ENCODE data around the gene NUMA1. TPM values are rescaled to one million over a fixed set of nuclear protein-coding genes. Genes with fewer than 3 reads are reported as not detected.

The NUMA1 gene
- total and polyA plus RNA-seq, 9 of the 15 experiments (the other 6 are each of a cell fraction or from before 2014, with no cell fraction given): 4.1 to 104 (median 51.2) TPM

GRCh38 chr11:72102946-72103753, 22.8 kb upstream of the NUMA1 start, which contains the start of gene LAMTOR1 (continued):
- TF ChIP-seq ZNF175 (CRISPR knock-in tag; IDR thresholded peaks at IDR 0.05; ENCODE audit: low read depth) (peak; percentile 79), MTA1 (IDR thresholded peaks at IDR 0.05; ENCODE audit: borderline replicate concordance) (peak; percentile 49; the same call in 1 of the 2 replicates), ZNF263 (CRISPR knock-in tag; IDR thresholded peaks at IDR 0.05; ENCODE audit: borderline replicate concordance) (peak; percentile 6; the same call in 1 of the 2 replicates), CTBP1 (IDR thresholded peaks at IDR 0.05; ENCODE audit: borderline replicate concordance) (peak; percentile 80), SREBF1 (IDR thresholded peaks at IDR 0.05; ENCODE audit: borderline replicate concordance, low read depth, low read length) (peak; percentile 96), ZNF551 (CRISPR knock-in tag; IDR thresholded peaks at IDR 0.05) (no peak), HDAC2 (IDR thresholded peaks at IDR 0.05) (peak; percentile 24), NFYB (IDR thresholded peaks at IDR 0.05; ENCODE audit: extremely low read depth, insufficient read length) (peak; percentile 48), MGA (IDR thresholded peaks at IDR 0.05) (peak; percentile 98)
- TF ChIP-seq, protein P1, sequence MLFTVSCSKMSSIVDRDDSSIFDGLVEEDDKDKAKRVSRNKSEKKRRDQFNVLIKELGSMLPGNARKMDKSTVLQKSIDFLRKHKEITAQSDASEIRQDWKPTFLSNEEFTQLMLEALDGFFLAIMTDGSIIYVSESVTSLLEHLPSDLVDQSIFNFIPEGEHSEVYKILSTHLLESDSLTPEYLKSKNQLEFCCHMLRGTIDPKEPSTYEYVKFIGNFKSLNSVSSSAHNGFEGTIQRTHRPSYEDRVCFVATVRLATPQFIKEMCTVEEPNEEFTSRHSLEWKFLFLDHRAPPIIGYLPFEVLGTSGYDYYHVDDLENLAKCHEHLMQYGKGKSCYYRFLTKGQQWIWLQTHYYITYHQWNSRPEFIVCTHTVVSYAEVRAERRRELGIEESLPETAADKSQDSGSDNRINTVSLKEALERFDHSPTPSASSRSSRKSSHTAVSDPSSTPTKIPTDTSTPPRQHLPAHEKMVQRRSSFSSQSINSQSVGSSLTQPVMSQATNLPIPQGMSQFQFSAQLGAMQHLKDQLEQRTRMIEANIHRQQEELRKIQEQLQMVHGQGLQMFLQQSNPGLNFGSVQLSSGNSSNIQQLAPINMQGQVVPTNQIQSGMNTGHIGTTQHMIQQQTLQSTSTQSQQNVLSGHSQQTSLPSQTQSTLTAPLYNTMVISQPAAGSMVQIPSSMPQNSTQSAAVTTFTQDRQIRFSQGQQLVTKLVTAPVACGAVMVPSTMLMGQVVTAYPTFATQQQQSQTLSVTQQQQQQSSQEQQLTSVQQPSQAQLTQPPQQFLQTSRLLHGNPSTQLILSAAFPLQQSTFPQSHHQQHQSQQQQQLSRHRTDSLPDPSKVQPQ (CRISPR knock-in tag; IDR thresholded peaks at IDR 0.05; ENCODE audit: borderline replicate concordance): no peak
- TF ChIP-seq, protein P2, sequence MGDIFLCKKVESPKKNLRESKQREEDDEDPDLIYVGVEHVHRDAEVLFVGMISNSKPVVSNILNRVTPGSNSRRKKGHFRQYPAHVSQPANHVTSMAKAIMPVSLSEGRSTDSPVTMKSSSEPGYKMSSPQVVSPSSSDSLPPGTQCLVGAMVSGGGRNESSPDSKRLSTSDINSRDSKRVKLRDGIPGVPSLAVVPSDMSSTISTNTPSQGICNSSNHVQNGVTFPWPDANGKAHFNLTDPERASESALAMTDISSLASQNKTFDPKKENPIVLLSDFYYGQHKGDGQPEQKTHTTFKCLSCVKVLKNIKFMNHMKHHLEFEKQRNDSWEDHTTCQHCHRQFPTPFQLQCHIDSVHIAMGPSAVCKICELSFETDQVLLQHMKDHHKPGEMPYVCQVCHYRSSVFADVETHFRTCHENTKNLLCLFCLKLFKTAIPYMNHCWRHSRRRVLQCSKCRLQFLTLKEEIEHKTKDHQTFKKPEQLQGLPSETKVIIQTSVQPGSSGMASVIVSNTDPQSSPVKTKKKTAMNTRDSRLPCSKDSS (IDR thresholded peaks at IDR 0.05; ENCODE audit: low read depth, partially characterized antibody): no peak

All from K562 (cell line).